SK-N-SH treated with all-trans-retinoic acid at 6 μM for 48 hours (cell line): ENCODE measurements around the gene IGF1R.

Experiments used
- ATAC-seq: fragments of 200-7000 bp; cut with Tn5 transposase; 3 replicates; pipeline ENCODE4 v1.9.1; 2020; ENCODE audit warnings: mild to moderate bottlenecking, moderate library complexity
- ARNTL ChIP-seq: fragments of 450-650 bp; formaldehyde crosslinking; IDR thresholded peaks from 2 replicates; pipeline ENCODE4 v1.5.0; 2020; ENCODE audit warnings: low read depth, mild to moderate bottlenecking, moderate library complexity, borderline replicate concordance
- BACH2 ChIP-seq: fragments of 250-450 bp; sonication (Bioruptor Pico); IDR thresholded peaks from 2 replicates; pipeline ENCODE4 v1.9.0; 2021; ENCODE audit warnings: mild to moderate bottlenecking, borderline replicate concordance
- CREB5 ChIP-seq: fragments of 250-450 bp; sonication (Bioruptor Pico); IDR thresholded peaks from 2 replicates; pipeline ENCODE4 v1.5.1; 2020; ENCODE audit warnings: low read depth, mild to moderate bottlenecking, moderate library complexity
- CSDC2 ChIP-seq: fragments of 250-450 bp; sonication (Bioruptor Pico); IDR thresholded peaks from 2 replicates; pipeline ENCODE4 v1.5.0; 2020; ENCODE audit warnings: mild to moderate bottlenecking, moderate library complexity
- CSRNP3 ChIP-seq: fragments of 250-450 bp; sonication (Bioruptor Pico); IDR thresholded peaks from 2 replicates; pipeline ENCODE4 v1.5.1; 2021; ENCODE audit warnings: mild to moderate bottlenecking, moderate library complexity
- ESRRG ChIP-seq: fragments of 250-450 bp; sonication (Bioruptor Pico); IDR thresholded peaks from 2 replicates; pipeline ENCODE4 v1.6.1; 2021; ENCODE audit warnings: mild to moderate bottlenecking
- GLIS3 ChIP-seq: fragments of 250-450 bp; sonication (Bioruptor Pico); IDR thresholded peaks from 2 replicates; pipeline ENCODE4 v1.5.0; 2020; ENCODE audit warnings: mild to moderate bottlenecking, moderate library complexity
- OSR1 ChIP-seq: fragments of 250-450 bp; sonication (Bioruptor Pico); IDR thresholded peaks from 2 replicates; pipeline ENCODE4 v1.8.0; 2022; ENCODE audit warnings: moderate library complexity, mild to moderate bottlenecking, inconsistent platforms
- POU6F1 ChIP-seq: fragments of 250-450 bp; sonication (Bioruptor Pico); IDR thresholded peaks from 2 replicates; pipeline ENCODE4 v1.8.0; 2021; ENCODE audit warnings: low read depth, mild to moderate bottlenecking, moderate library complexity, borderline replicate concordance
- PPARA ChIP-seq: fragments of 250-450 bp; sonication (Bioruptor Pico); IDR thresholded peaks from 2 replicates; pipeline ENCODE4 v1.5.0; 2020; ENCODE audit warnings: mild to moderate bottlenecking, borderline replicate concordance
- RARB ChIP-seq: fragments of 250-450 bp; sonication (Bioruptor Pico); IDR thresholded peaks from 2 replicates; pipeline ENCODE4 v1.8.0; 2021; ENCODE audit warnings: mild to moderate bottlenecking, moderate library complexity
- SNAI2 ChIP-seq: fragments of 250-450 bp; sonication (Bioruptor Pico); IDR thresholded peaks from 2 replicates; pipeline ENCODE4 v1.5.0; 2020; ENCODE audit warnings: mild to moderate bottlenecking, moderate library complexity
- TCF4 ChIP-seq: fragments of 250-450 bp; sonication (Bioruptor Pico); IDR thresholded peaks from 2 replicates; pipeline ENCODE4 v1.8.0; 2021; ENCODE audit warnings: mild to moderate bottlenecking, moderate library complexity, borderline replicate concordance
- TOX ChIP-seq: fragments of 250-450 bp; sonication (Bioruptor Pico); IDR thresholded peaks from 2 replicates; pipeline ENCODE4 v1.8.0; 2021; ENCODE audit warnings: mild to moderate bottlenecking, moderate library complexity, borderline replicate concordance
- TSHZ2 ChIP-seq: fragments of 250-450 bp; sonication (Bioruptor Pico); IDR thresholded peaks from 2 replicates; pipeline ENCODE4 v1.5.0; 2020; ENCODE audit warnings: mild to moderate bottlenecking, moderate library complexity
- ZC3H10 ChIP-seq: fragments of 250-450 bp; sonication (Bioruptor Pico); IDR thresholded peaks from 2 replicates; pipeline ENCODE4 v1.5.1; 2021; ENCODE audit warnings: mild to moderate bottlenecking, moderate library complexity
- ZFP3 ChIP-seq: fragments of 250-450 bp; sonication (Bioruptor Pico); IDR thresholded peaks from 2 replicates; pipeline ENCODE4 v1.5.0; 2020; ENCODE audit warnings: mild to moderate bottlenecking, moderate library complexity
- ZFP30 ChIP-seq: fragments of 450-650 bp; formaldehyde crosslinking; IDR thresholded peaks from 2 replicates; pipeline ENCODE4 v1.5.0; 2022; ENCODE audit warnings: mild to moderate bottlenecking, moderate library complexity
- ZNF565 ChIP-seq: fragments of 450-650 bp; formaldehyde crosslinking; conservative IDR thresholded peaks from 2 replicates; pipeline ENCODE4 v1.5.0; 2020; ENCODE audit warnings: low read depth, mild to moderate bottlenecking, moderate library complexity
- ZNF70 ChIP-seq: fragments of 450-650 bp; formaldehyde crosslinking; IDR thresholded peaks from 2 replicates; pipeline ENCODE4 v1.5.0; 2020; ENCODE audit warnings: mild to moderate bottlenecking, moderate library complexity
- ZNF8 ChIP-seq: fragments of 450-650 bp; formaldehyde crosslinking; IDR thresholded peaks from 2 replicates; pipeline ENCODE4 v1.5.0; 2020; ENCODE audit warnings: mild to moderate bottlenecking, moderate library complexity

IGF1R gene

GRCh38 chr15:98773616-98774015 lies 125.3 kb downstream of the IGF1R start:
- ATAC-seq: no peak
- no peak for TF ChIP-seq SNAI2 (CRISPR knock-in tag)
- TF ChIP-seq CREB5 (CRISPR knock-in tag): no peak
- no peak for TF ChIP-seq ZC3H10 (CRISPR knock-in tag)
- TF ChIP-seq ZNF565: no peak
- TF ChIP-seq PPARA (CRISPR knock-in tag): no peak
- TF ChIP-seq RARB (CRISPR knock-in tag): no peak
- TF ChIP-seq ZNF70 (CRISPR knock-in tag): no peak
- TF ChIP-seq ZNF8: no peak
- no peak for TF ChIP-seq ZFP30 (CRISPR knock-in tag)
- no peak for TF ChIP-seq TSHZ2 (CRISPR knock-in tag)
- TF ChIP-seq ZFP3 (CRISPR knock-in tag): no peak
- no peak for TF ChIP-seq TCF4 (CRISPR knock-in tag)

- no peak for ATAC-seq
- no peak for TF ChIP-seq RARB (CRISPR knock-in tag)
- no peak for TF ChIP-seq POU6F1 (CRISPR knock-in tag)
- TF ChIP-seq TCF4 (CRISPR knock-in tag): no peak
- no peak for TF ChIP-seq SNAI2 (CRISPR knock-in tag)
- no peak for TF ChIP-seq TOX (CRISPR knock-in tag)
- no peak for TF ChIP-seq PPARA (CRISPR knock-in tag)
- TF ChIP-seq ZC3H10 (CRISPR knock-in tag): no peak
- no peak for TF ChIP-seq ARNTL (CRISPR knock-in tag)
- TF ChIP-seq GLIS3 (CRISPR knock-in tag): no peak
- TF ChIP-seq ESRRG (CRISPR knock-in tag): no peak
- TF ChIP-seq CSDC2 (CRISPR knock-in tag): no peak
- no peak for TF ChIP-seq CSRNP3 (CRISPR knock-in tag)
- TF ChIP-seq ZFP3 (CRISPR knock-in tag): no peak
- no peak for TF ChIP-seq ZNF565
- TF ChIP-seq ZNF70 (CRISPR knock-in tag): no peak
- TF ChIP-seq ZFP30 (CRISPR knock-in tag): no peak
- no peak for TF ChIP-seq OSR1 (CRISPR knock-in tag)
- TF ChIP-seq CREB5 (CRISPR knock-in tag): no peak
- TF ChIP-seq BACH2 (CRISPR knock-in tag): no peak
Measured at GRCh38 chr15:98774756-98775497, 126.6 kb downstream of the IGF1R start.
